Measurements from ENCODE around the gene GRID1.
"Not testable (repeated sequence)": the region's sequence is repeated elsewhere in the genome, so short reads cannot be mapped to it uniquely, and the experiment has no call there.

GRID1 gene

GRCh38 chr10:86250399-86250798 lies 116.2 kb downstream of the GRID1 start:
- DNase-seq: no peak

DNA sequence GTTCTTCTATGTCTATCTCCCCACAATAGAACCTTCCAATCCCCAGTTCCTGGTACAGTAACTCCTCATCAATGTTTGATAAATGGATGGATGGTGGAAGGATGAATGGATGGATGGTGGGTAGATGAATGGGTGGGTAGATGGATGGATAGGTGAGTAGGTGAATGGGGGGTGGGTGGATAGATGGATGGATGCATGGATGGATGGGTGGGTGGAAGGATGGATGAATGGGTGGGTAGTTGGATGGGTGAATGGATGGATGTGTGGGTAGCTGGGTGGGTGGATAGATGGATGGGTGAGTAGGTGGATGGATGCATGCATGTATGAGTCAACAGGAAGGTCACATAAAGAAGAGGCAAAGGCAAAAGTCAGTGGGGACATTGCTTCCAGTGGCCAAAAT lies 116.8 kb downstream of the GRID1 start:
- no peak for DNase-seq

DNA sequence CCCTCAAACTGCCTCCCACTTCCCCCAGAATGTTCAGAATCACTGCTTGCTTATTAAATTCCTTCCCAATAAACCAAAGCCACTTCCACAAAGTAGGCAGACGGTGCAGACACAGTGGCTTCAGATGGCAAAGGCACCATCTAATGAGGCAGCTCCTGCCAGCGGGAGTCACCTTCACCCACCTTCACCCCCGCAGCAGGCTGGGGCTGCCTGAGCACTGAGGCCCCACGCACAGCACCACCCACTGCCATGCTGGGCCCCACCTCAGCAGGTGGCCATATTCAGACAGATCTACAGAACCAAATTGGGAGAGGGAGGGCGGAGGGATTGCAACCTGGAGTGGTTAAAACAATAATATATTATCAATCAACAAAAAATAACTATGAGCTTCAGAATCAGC lies 118.5 kb downstream of the GRID1 start:
- DNase-seq: no peak

- DNase-seq: no peak
These were observed 119.0 kb downstream of the GRID1 start for GRCh38 chr10:86247588-86247987.

GRCh38 chr10:86247073-86247472 lies 119.5 kb downstream of the GRID1 start:
- DNase-seq: no peak

GRCh38 chr10:86246279-86246940 lies 120.2 kb downstream of the GRID1 start:
- no peak for DNase-seq

- DNase-seq: no peak
These were observed 121.6 kb downstream of the GRID1 start for GRCh38 chr10:86245015-86245394.

GRCh38 chr10:86244297-86245014 lies 122.1 kb downstream of the GRID1 start:
- no peak for DNase-seq

DNA sequence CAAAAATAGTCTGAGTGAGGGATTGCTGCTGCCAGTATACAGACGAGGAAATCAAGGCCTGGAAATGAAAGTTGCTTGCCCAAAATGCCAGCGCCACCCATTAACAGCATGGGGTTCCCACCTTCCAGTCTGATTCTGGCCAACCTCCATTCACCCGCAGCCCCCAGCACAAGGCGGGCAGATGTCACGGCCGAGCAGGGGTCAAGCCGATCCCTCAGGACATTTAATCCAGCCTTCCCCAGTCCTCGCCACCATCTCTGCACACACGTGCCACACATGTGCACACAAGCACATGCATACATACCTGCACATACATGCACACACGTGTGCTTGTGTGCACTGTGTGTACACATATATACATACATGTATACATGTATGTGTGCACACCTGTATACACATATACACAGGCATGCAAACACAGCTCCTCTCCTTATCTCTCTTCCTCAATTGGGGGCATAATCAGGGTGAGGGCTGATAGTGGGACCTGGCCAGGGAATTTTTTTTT lies 122.9 kb downstream of the GRID1 start:
- no peak for DNase-seq

DNA sequence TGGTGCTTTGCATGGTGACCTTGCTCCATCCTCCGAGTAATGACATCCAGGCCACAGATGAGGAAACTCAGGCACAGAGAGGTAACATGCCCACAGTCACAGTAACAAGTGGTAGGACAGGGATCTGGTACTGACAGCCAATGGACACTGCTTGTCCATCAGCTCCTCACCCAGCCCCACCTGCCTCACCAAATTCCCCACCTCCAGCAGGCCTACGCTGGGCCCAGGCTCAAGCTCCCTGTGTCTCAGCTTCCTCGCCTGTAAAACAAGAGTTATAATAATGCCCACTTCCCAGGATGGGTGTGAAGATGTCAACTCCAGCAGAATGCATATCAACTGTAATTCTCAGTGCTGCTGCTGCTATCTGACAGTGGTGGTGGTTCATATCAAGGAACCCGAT lies 123.8 kb downstream of the GRID1 start:
- DNase-seq: no peak

- DNase-seq: not testable (repeated sequence)
These were observed 128.5 kb downstream of the GRID1 start for GRCh38 chr10:86238089-86238488.

DNA sequence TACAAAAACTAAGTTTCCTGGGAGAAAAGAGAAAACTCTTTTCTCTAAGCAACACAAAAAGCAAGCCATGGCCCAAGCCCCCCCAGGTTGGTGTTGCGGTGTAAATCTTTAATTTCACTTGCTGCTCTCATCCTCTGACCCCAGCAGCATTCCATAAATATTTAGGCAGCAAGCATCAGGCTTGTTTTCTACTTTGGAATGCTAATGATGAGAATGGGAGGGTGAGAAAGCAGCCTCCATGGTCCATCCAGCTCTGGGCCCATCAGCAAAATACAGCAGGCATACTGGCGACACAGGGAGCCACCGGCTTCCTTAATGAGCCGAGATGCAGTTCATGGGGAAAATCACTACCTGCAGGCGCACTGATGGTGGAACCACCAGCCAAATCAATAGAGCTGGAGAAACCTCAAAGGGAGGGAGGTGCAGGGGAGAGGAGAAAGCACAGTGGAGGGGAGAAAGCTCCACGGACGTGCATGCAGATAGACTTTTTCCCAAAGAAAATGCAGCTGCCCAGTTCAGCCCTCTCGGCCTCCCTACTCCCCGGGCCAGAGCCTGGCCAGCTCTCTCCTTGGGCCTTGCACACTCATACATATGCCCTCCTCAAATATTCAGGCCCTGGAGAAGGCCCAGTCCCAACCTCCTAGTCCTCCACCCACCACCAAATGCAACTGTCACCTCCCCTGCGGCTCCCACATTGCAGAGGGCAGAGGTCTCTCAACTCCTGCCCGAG lies 131.9 kb downstream of the GRID1 start:
- peak; percentile 23 for DNase-seq

- no peak for DNase-seq
These were observed 132.5 kb downstream of the GRID1 start for GRCh38 chr10:86234107-86234506.

DNA sequence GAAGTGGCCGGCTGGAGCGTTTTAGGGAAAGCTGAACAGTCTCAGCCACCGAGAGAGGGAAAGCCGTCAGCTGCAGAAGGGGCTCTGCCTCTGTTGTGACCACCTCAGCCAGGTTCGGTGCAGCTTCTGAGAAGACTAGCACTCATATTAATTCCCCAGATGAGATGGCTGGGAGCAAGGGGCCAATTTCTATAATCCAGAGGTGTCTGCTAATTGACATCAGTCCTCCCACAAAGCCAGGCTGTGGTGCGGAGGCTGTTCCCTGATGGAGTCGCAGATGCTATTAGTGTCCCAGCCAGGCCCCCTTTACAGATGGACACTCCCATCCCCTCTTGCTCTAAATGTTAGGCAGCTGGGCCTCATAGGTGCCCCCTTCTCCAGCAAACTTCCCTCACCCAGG lies 133.5 kb downstream of the GRID1 start:
- no peak for DNase-seq

DNA sequence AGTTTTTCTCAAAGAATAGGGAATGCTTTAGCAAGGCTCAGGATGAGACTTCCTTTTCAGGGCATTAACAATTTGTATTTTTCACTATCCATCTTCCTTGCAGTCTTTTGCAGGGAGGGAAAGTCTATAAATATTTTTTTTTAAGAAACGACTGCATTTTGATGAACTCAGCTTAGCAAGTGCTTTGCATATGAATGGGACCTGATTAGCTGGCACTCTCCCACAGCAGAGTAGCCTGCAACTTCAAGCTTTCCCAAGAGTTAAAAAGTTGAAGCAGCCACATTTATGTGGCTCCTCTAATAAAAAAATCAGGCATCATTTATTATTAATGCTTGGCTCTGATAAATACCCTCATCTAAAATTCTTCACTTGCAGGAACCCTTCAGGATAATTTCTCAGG lies 134.0 kb downstream of the GRID1 start:
- no peak for DNase-seq

DNA sequence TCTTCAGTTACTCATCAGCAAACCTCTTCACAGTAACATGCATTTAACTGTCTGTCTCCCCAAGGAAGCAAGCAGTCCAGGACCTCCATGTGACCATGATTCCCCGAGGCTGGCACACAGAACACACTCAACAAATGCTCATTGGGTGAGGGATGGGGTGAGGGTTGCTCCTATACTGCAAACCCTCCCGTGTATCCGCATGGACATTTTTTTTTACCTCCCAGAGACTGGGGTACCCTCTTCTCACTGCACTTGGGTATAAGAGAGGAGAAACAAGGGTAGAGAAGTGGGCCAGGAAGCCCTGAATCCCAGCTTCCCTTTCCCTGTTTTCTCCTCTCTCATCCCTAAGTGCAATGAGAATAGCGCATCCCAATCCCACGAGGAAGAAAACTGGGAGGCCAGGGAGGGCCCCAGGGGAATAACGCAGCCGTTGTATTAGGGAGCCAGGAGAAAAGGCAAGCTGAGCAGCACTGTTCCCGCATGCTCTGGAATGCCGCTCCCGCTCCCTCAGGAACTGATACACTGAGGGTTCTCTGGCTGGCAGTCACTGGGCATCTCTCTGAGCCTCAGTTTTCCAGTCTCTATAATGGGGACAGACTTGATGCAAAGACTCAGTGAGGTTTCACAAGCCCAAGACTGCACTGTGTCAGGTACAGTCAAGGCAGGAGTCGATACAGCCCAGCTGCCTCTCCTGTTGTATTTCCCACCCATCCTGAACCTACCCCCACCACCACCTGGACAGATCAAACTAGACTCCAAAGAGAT lies 134.6 kb downstream of the GRID1 start:
- DNase-seq: no peak

DNA sequence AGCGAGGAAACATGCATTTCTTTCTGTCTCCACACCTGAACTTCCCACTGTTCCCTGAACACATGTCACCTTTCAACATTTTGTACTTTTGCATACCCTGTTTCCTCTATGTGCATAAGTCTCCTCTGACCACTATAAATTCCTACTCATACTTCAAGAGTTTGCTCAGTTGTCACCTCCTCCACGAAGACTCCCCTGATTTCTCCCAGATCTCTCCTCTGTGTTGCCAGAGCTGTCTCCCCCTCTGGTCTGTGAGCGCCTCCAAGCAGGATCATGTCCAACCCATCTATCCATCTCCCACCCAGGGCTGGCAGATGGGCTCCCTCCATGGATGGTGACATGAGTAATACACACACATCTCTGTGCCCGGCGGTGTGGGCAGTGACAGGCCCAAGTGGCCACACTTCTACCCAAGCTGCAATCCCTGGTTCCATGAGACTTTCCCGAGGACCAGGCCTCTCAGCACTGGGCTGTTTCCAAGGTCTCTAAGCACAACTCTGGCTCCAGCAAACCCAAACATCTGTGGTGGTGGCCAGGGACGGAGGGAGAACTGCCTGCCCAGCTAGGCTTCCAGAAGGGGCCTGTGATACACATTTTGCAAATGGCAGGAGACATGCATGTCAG lies 135.9 kb downstream of the GRID1 start:
- no peak for DNase-seq

DNA sequence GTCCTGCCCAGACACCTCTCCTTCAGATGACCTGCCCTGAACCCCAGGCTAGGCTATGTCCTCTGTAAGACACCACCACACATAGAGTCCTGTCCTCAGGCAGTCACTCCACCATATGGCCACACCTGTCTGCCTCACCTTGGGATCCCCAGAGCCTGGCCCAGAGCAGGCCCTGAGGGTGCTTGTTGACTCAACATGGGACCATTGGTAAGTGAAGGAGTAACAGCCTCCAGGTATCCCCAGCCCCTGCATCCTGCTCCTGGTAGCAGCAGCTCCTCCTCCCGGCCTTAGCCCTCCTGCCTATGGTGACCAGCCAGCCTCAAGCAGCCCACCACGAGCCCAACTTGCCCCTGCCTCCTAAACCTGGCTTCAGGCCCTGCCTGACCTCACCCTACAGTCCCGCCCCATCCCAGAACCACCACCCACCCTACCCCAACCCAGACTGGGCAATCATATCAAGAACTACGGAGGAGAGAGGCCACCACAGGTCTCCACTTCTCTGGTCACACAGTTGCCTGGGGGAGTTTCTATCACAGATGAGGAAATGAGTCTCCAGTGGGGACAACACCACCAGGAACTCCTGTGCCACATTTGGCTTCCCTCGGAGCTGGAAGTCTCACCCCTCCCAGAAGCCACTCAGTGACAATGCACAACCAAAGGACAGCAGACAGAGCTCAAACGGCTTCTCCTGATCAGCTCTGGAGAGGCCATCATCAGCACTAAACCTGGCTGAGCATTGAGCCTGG lies 136.6 kb downstream of the GRID1 start:
- DNase-seq: no peak

GRCh38 chr10:86229376-86229775 lies 137.2 kb downstream of the GRID1 start:
- DNase-seq: no peak

DNA sequence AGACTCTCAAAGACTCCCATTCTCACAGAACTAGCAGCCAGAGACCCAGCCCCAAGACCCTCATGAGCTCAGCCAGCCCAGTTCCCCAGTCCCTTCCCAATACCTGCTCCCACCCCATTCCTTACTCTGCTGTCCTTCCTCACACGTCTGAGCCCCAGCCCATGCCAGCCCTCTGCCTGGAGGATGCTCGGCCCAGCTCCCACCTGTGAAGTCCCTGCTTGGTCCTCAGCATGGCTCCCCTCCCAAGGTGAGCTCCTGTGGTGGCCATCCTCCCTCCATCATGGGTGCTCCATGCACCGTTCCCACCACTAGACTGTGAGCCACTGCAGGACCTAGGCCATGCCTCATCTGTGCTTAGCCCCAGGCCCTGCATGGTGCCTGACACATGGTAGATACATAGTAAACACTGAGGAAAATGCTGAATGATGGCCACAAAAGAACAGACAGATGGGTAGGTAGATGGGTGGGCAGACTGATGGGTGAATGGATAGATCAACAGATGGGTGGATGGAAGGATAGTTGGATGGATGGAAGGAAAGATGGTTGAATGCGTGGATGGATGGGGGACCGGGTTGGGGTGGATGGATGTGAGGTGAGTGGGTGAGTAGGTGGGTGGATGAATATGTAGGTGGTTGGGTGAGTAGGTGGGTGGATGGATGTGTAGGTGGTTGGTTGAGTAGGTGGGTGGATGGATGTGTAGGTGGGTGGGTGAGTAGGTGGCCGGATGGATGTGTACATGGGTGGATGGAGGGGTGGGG lies 138.9 kb downstream of the GRID1 start:
- no peak for DNase-seq

DNA sequence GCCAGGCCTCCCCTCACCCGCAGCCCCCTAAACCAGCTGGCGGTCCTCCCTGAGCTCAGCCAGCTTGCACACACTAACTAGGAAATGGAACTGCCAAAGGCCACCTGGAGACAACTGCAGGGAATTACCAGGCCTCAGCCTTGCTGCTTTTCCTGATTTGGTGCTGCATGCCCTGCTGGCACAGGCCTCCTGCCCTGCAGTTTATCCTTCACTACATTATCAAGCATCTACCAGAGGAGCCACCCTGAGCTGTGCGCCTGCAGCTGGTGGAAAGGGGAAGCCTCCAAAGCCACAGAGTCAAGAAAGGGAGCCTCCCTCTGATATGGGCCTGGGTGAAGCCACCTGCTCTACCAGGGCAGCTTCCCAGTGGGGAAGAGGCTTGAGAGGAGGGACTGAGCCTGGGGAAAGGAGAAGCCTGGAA lies 139.8 kb downstream of the GRID1 start:
- no peak for DNase-seq

All from fibroblast of skin of abdomen (primary cell).